ENCODE data around the gene NEURL1.
A peak's percentile ranks its signal among the peaks of the same experiment; 100 is the strongest.
"Not testable (repeated sequence)": the region's sequence is repeated elsewhere in the genome, so short reads cannot be mapped to it uniquely, and the experiment has no call there.

NEURL1 gene

DNA sequence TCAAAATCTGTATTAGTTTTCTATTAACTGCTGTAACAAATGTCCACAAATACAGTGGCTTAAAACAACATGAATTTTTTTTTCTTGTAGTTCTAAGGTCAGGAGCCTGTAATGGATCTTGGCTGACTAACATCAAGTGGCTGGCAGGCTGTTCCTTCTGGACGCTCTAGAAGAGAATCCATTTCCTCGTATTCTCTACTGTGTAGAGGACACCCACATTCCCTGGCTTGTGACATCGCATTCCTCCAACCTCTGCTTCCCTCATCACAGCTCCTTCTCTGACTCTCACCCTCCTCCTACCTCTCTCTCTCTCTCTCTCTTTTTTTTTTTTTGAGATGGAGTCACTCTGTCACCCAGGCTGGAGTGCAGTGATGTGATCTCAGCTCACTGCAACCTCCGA, 30.0 kb upstream of the NEURL1 start:
- no peak for DNase-seq

DNA sequence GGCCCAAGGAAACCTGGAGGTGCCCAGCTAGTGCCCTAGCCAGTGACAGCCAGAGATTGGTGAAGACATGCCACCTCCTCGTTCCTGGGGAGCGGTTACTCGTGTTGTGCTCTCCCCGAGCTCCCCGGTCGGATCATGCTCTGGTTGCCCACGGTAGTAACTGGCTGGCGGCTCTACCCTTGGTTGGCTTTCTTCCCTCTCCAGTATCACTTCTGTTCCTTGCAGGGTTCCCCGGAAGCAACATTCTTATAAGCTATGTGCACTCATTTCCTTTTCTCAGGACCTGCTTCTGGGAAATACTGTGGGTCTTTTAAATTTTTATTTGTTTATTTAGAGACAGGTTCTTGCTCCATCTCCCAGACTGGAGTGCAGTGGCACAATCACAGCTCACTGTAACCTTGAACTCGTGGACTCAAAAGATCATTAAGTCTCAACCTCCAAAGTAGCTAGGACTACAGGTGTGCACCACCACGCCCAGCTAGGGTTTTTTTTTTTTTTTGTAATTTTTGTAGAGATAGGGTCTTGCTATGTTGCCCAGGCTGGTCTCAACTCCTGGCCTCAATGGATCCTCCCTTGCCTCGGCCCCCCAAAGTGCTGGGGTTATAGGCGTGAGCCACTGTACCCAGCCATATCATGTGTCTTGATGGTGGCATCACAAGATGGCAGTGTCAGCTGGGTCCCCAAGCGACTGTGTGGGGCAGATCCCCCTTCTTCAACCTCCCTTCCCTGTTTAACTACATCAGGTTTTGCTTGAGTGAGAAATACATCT, 27.9 kb upstream of the NEURL1 start:
- DNase-seq = no peak

DNA sequence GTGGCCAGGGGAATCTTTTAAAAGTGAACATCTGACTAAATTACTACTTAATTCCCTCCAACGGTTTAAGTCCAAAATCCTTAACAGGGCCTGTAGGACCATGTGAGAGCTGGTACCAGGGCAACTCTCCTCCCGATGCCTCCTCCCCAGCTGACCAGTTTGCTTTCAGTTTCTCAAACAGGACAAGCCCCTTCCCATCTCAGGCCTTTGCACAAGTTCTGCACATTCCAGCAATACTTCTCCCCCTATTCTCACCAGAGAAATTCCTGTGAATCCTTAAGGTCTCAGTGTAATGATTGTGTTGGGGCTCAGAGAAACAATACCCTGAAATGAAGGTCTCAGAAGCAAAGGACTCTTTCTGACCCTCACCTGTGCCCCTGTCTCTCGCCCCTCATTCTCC, 26.8 kb upstream of the NEURL1 start:
- no peak for DNase-seq

DNA sequence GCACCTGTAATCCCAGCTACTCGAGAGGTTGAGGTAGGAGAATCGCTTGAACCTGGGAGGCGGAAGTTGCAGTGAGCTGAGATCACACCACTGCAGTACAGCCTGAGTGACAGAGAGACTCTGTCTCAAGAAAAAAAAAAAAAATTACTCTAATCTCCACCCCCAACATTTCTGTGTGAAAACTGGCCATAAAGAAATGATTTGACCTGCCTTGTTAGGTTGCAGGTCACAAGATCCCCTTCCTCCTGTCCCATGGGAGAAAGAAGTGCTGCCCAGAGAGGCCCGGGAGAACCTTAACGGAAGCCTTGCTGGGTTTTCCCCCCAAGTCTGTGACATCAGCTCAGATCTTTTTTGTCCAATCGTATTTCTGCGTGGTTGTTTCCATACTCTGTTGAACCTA, 26.1 kb upstream of the NEURL1 start:
- DNase-seq = no peak

DNA sequence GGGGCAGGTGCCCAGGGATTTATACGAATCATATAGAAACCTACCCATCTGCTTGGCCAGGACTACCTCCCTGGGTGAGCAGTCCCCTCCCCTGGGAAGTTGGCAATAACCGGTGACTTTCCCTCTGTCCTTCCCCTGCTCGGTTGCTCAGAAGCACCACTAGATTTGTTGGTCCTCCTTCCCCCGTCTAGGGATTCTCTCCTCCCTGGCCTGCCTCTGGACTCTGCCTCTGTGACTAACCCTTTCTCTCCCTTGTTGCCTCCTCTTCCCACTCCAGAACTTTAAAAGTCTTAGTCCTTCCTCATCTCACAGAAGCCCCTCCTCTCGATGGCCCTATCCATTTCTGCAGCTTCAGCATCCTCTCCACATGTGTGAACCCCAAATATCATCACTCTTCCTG, 24.3 kb upstream of the NEURL1 start:
- no peak for DNase-seq

DNA sequence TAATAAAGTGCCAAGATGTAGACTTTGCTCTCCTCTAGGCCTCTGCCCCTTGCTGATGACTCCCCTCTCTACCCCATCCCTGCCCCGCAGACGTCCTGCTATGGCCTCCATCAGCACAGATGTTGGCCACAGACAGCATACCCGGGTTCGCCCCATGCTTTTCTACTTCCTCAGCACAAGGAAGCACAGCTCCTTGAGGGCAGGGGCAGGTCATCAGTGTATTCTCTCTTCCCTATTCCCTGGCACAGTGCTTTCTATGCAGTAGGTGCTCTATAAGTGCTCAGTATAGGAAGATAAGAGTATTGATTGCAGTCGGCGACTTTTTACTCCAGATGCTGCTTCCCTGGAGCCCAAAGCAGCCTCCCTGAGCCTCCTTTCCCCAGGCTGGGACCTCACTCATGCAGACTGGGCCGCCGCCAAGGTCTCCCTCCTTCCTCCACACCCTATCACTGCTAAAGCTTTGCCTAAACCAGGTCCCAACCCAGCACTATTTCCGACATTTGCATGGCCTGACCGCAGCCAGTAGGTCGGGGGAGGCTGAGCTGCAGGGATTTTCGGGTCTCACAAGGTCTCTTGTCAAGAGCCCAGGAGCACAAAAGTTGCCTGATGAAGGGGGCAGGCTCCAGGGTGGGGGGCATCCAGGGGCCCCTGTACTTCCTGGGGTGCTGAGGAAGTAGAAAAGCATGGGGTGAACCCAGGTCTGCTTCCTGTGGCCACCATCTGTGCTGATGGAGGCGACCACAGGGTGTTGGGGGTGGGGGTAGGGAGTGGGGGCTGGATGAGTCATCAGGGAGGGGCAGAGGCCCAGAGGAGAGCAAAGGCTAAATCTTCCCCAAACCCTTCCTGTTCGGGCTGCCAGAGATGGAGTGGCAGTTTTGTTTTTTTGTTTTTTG, 22.5 kb upstream of the NEURL1 start:
- DNase-seq = no peak

DNA sequence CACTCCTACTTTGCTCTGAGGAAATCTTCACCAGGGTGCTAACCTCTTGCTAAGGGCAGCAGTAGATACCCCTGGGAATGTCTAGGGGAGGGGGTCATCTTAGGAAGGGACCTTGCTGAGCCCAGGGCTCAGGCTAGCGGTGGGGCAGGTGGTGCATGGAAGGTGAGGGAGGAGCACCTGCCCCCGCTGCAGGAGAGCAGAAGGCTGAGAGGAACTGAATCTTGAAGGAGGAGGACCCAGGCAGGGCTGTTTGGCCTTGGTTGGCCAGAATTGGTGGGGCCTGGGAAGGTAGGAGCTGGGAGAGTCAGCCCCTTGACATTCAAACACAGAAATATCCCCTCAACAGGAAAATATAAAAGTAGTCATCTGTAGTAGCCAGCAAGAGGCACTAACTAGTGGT, 21.5 kb upstream of the NEURL1 start:
- DNase-seq = no peak

DNA sequence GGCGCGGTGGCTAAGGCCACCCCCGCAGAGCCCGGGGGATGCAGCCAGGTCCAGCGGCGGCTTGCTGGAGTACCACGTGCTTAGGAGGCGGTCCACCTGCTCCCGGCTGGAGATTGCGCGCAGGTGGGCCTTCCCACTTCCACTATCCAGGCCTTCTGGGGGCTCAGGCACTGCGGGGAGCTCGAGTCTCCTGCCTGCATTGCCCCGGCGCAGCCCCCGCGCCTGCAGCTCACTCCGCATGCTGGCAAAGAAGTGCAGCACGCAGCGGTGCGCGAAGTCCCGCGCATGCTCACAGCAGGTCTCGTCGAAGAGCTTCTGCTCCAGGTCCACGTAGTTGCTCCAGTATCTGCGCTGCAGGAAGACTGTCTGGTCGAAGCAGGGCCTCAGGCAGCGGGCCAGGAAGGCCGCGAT, 20.2 kb upstream of the NEURL1 start:
- DNase-seq = no peak

DNA sequence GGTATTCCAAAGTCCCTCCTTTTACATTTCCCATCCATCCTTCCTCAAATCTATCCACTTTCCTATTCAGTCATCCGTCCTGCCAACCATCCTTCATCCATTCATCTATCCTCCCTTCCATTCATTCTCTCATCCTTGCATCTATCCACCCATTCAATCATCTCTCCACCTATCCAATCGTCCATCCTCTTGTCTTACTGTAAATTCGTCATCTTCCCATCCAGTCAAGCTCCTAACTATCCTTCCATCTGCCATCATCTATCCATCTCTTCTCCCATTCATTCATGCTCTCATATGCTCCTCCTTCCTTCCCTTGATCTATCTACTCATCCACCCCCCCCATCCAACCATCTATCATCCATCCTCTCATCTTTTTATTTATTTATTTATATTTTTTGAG, 19.4 kb upstream of the NEURL1 start:
- DNase-seq = no peak

DNA sequence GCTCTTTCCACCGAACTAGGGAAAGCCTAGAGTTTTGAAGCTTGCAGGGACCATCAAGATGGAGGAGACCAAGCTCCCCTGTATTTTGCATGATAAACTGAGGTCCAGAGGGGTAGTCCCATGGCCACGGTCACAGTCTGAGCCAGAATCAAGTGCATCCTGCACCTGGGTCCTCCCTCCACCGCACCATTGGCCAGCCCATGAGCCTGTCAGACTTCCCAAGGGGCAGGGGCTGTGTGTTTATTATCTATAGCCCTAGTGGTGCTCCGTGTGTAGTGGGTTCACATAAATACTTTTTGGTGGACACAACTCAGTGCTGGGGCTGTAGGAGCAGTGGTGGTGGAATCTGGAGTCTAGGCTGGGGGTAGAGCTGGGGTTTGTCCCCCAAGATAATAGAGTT, 18.1 kb upstream of the NEURL1 start:
- no peak for DNase-seq

DNA sequence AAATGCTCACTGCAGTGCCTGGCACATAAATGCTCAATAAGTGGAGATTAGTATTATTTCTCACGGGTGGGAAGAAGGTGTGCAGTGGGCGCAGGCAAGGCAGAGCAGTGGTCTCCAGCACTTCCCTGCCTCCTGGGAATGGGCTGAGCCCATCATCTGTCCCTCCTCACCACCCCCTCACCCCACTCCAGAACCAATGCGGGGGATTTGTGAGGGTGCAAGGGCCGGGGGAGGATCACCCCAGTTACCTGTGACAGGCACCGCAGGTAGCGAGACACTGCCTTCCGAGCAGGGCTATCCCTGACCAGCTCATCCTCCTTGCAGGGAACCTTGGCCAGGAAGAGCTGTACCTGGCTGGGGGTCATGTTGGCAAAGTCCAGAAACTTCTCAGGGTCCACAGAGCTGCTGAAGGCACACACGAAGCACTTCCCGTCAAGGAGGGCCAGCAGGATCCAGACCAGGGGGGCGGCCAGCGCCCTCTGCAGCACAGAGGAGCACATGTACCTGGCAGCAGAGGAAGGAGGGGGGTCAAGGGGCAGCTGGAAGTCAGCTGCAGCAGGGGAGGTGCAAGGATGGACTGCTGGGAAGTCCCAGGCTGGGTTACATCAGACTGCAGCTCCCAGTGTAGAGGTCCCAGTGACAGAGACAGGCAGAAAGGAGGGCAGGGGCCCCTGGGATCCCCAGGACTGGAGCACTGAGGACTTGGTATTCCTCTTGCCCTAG, 17.3 kb upstream of the NEURL1 start:
- DNase-seq = no peak

DNA sequence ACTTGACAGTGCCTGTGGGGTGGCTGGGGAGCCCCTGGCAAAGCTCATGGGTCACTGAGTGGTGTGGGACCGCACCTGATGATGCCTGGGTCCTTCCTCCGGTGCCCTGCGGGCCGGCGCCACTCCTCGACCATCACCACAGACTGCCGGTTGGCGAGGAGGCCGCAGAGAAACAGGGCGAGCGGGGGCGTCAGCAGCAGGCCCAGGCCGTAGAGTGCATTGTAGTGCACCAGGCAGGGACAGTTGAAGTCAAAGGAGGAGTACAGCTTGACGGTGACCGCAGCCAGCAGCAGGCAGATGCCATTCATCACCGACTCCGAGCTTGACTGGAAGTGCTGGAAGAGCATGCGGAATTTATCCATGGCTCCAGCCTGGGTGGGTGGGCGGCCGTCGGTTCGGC, 14.8 kb upstream of the NEURL1 start:
- no peak for DNase-seq

DNA sequence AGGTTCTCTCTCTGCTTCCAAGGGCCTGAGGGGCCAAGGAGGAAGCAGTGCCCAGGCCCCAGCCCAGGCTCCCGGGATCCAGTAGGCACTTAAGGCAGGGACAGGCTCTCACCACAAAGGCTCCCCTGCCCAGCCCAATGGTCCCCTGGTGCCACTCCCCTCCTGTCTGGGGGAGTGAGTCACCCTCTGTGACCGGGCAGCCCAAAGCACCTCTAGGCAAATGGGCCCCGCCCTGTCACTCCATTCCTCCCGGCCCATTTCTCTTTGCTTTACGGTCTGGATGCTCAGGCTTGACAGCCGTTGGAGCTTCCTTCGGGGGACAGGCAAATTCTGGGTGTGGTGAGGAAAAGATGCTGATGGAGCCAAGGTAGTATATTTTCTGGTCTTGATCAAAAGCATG, 14.4 kb upstream of the NEURL1 start, which contains the start of gene CALHM3:
CALHM3 (minus strand) TSS at position 106 of the 400 bp plus-strand sequence. CDS start 208 bp downstream, outside the sequence.
- DNase-seq = no peak

DNA sequence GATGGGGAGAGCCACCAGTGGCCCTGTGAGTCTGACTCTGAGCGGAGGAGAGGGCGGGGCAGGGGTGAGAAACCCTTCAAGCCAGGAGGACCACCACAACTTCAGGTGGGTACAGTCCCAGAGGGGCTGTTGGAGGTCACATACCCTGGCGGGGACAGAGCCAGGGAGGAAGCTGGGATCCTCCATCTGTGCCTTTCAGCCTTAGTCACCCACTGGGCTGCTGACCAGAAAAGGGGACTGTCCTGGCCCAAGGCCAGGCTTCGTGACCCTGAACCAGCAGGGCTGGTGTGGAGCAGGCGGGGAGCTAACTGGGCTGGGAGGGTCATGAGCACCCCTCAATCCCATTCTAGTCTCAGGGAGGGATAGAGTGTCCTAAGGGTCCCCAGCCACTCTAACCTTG, 13.0 kb upstream of the NEURL1 start:
- DNase-seq = no peak

DNA sequence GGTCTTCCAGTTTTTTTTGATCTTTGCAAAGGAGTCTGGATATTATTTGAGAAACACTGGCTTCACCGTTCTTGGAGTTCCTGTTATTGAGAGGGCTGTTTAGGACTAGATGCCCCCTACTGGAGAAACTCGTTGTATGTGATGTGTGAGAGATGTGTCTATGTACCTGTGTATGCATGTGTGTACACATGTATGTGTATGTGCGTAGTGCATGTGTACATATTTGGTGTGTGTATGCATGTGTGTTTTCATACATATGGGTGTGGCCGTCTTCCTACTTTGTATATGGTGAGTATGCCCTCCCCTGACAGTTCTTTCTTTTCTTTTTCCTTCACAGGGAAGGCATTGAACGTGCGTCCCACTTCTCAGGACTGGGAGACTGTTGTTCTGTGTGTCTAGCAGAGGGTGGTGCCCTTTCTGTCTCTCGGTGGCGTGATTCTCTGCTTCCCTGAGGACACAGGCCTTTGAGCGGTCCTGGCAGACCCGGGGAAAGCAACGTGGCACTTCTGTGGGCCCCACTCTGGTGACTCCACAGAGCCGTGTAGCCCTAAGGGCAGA, 11.5 kb upstream of the NEURL1 start:
- peak; percentile 5 for DNase-seq

DNA sequence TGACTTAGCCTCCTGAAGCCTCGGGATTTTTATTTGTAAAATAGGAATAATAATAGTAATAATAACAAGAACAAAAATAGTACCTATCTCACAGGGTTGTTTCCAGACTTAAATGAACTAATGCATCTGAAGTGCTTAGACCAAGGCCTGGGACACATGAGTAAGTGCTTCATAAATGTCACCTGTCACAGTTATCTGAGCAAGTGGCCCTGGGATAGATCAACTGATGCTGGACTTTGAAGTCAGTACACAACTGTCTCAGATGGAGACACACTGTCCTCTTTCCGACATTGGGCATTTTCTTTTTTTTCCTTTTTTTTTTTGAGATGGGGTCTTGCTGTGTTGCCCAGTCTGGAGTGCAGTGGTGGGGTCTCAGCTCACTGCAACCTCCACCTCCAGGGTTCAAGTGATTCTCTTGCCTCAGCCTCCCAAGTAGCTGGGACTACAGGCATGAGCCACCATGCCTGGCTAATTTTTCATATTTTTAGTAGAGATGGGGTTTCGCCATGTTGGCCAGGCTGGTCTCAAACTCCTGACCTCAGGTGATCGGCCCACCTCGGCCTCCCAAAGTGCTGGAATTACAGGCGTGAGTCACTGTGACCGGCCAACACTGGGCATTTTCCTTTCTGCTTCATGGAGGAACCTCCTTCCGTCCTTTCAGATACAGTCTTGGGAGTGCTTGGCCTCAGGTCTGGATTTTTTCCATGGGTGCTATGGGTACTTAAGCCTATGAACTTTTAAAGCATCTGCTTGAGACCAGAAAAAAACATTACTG, 6.7 kb upstream of the NEURL1 start:
- not testable (repeated sequence) for DNase-seq

DNA sequence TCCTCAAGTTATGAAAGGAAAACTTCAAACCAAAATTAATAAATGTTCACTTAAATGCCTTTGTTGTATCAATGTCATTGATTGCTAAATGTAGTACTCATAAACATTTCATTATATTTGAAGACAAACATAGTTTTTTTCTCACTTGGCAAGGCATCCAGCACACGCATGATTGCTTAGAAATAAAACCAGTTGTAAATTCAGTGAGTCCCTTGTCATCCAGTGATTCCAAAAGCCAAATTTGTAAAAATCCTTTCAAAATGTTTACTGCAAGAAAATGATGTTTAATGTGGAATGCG, 6.1 kb upstream of the NEURL1 start:
- DNase-seq = no peak

DNA sequence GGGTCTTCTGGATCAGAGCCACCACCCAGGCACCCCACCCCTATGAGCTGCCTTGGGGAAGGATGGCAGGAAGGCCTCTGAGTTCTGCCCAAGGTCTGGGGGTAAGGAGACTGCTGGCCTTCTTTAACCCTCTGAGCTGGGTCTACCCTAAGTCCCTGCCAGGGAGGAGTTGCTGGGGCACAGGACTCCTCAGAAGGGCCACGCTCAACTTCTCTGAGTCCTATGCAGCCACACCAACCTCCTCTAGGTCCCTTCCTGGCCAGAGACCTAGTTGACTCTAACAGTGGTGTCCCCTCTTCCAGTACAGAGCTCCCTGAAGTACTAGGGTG, 2.6 kb upstream of the NEURL1 start:
- DNase-seq = no peak

DNA sequence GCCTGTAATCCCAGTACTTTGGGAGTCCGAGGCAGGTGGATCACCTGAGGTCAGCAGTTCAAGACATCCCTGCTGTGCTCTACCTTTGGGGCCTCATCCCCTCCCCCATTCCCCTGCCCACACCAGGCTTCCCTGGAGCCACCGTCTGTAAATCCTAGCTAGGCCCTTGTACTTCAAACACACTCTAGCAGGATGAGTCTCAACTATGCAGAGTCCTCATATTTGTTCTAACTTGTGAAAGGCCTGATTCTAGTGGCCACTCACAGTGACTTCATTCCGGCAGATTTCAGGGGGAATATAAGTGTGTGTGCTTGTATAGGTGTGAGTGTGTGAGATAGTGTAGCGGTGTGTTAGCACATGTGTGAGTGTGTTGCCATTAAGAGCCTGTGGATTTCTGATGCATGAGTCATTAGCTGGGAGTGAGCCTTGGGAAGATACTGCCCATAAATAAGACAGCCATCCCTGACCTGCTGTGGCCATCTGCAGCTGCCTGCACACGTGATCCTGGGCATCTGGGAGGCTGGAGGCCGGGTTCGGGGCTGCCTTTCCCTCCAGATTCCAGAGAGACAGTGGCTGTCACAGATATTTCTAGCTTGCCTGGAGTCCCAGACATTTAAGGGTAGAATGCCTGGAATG, 1.7 kb upstream of the NEURL1 start:
- no peak for DNase-seq

DNA sequence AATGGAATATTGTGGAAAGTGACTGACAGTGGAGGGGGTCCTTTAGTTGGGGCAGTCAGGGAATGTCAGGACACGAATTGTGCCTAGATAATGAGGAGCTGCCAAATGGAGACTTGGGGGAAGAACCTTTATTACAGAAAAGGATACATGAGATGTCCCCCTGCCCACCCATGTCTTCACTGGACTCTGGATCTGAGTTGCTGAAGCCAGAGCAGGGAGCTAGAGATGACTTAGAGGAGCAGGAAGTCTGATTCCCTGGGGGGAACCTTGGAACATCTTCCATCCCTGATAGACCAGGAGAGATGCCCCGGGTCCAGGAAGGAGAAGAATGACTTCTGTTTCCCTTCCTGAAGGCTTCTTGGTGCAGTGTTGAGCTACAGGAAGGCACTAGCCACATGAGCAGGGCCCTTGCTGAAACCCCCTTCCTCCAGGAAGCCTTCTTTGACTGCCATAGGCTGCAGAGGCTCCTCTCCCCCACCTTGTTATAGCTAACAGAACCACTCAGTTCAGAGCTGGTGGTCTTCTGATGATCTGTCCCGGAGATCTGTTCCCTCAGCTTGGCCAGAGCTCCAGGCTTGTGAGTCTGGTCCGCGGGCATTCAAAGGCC, 747 bp upstream of the NEURL1 start:
- no peak for DNase-seq

DNA sequence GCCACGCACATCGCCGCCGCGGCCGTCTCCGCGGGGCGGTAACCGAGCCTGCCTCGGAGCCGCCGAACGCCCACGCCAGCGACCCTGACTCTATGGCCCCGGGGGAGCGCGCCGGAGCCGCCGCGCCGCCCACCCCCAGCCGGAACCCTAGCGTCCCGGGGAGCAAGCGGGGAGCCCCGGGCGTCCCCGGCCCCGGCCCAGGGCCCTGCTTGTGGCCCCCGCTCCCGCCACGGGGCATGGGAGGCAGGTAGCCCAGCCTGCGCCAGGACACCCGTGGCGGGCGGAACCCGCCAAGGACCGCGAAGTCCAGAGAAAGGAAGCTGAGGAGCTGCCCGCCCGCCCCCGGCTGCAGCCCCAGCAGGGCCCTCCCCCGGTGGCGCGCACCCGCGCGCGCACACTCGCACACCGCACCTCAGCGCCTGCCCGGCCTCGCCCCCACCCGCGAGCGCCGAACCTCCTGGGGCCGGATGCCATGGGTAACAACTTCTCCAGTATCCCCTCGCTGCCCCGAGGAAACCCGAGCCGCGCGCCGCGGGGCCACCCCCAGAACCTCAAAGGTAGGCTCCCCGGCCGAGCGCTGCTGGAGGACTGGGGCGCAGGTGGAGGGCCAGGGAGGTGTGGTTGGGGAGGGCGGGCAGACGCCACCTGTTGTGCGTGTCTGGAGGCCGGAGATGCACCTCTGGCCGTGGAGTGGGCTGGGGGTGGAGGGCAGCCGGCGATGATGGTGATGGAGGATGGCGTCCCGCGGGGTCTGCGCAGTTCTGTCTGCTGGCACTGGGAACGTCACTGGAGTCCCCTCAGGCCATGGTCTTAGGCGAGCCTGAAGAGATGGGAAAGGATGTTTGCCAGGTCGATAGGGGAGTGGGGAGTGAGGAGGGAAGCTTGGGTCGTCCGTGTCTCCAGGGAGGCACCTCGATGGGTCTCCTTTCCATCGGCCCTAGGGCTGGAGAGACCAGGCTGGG, 692 bp downstream of the NEURL1 start:
- no peak for DNase-seq

All from DMS79 treated with DMSO at 0.1 percent for 48 hours (cell line).